HEK293 (cell line): ENCODE measurements around the gene ADAMTS2.

ENCODE experiments used
- CTCF ChIA-PET: fragments of 350-600 bp; formaldehyde crosslinking; extraction: SDS; loops from one replicate; lab custom pipeline; 2021; ENCODE audit warnings: antibody characterized with exemption; lab: Yijun Ruan, JAX
- POLR2A ChIA-PET: fragments of 300-600 bp; formaldehyde crosslinking; extraction: SDS; loops from one replicate; lab custom pipeline; 2020; ENCODE audit warnings: antibody characterized with exemption, inconsistent platforms; lab: Yijun Ruan, JAX
- H3K27ac ChIP-seq: fragments of 200-500 bp; sonication (Bioruptor generic); 2 replicates; pipeline ENCODE4 v1.5.1; 2014; ENCODE audit warnings: low read depth, low read length, control low read depth, inconsistent platforms; ENCODE audit errors: extremely low read depth
- H3K36me3 ChIP-seq, 2 experiments: fragments of 200-500 bp in 1 of 2; sonication (Bioruptor generic) in 1 of 2; 1 replicate in 1 of 2; 2 replicates in 1 of 2; pipeline ENCODE4 v1.5.1; 2014 to 2017; ENCODE audit warnings: inconsistent platforms in 2 of 2, low read length in 2 of 2; ENCODE audit not compliant: control insufficient read depth in 2 of 2, insufficient read depth in 1 of 2
- H3K4me1 ChIP-seq: fragments of 200-500 bp; sonication (Bioruptor generic); 2 replicates; pipeline ENCODE4 v1.5.1; 2014; ENCODE audit warnings: mild to moderate bottlenecking, low read length, inconsistent platforms; ENCODE audit not compliant: control insufficient read depth, insufficient read depth
- H3K4me3 ChIP-seq: 2 replicates; pipeline ENCODE4 v1.5.1; 2011; ENCODE audit warnings: low read depth, mild to moderate bottlenecking, control low read depth, low read length, moderate library complexity
- H3K9me3 ChIP-seq: fragments of 200-500 bp; sonication (Bioruptor generic); 2 replicates; pipeline ENCODE4 v1.5.1; 2014; ENCODE audit warnings: low read depth, low read length, inconsistent platforms; ENCODE audit not compliant: control insufficient read depth, insufficient read depth
- GLIS1 ChIP-seq: fragments of 450-650 bp; formaldehyde crosslinking; IDR thresholded peaks from 2 replicates; pipeline ENCODE4 v1.5.1; 2016; ENCODE audit warnings: missing biosample characterization, missing genetic modification characterization
- KLF1 ChIP-seq: fragments of 450-650 bp; formaldehyde crosslinking; IDR thresholded peaks from 2 replicates; pipeline ENCODE4 v1.5.1; 2016; ENCODE audit warnings: missing biosample characterization, missing genetic modification characterization
- RBAK ChIP-seq: fragments of 450-650 bp; formaldehyde crosslinking; IDR thresholded peaks from 2 replicates; pipeline ENCODE4 v1.5.1; 2016; ENCODE audit warnings: missing biosample characterization, missing genetic modification characterization
- SCRT1 ChIP-seq: fragments of 450-650 bp; formaldehyde crosslinking; IDR thresholded peaks from 2 replicates; pipeline ENCODE4 v1.5.1; 2016; ENCODE audit warnings: missing biosample characterization, missing genetic modification characterization, borderline replicate concordance
- YY1 ChIP-seq: fragments of 450-650 bp; formaldehyde crosslinking; IDR thresholded peaks from 2 replicates; pipeline ENCODE4 v1.5.1; 2018; ENCODE audit warnings: missing biosample characterization, missing genetic modification characterization
- ZBTB1 ChIP-seq: fragments of 450-650 bp; formaldehyde crosslinking; IDR thresholded peaks from 2 replicates; pipeline ENCODE4 v1.5.1; 2016; ENCODE audit warnings: missing biosample characterization, missing genetic modification characterization
- ZBTB20 ChIP-seq: fragments of 450-650 bp; formaldehyde crosslinking; IDR thresholded peaks from 2 replicates; pipeline ENCODE4 v1.5.1; 2016; ENCODE audit warnings: missing biosample characterization, missing genetic modification characterization
- ZFHX2 ChIP-seq: fragments of 450-650 bp; formaldehyde crosslinking; conservative IDR thresholded peaks from 2 replicates; pipeline ENCODE4 v1.5.1; 2016; ENCODE audit warnings: missing biosample characterization, missing genetic modification characterization
- ZFP37 ChIP-seq: fragments of 450-650 bp; formaldehyde crosslinking; IDR thresholded peaks from 2 replicates; pipeline ENCODE4 v1.5.1; 2016; ENCODE audit warnings: missing biosample characterization, missing genetic modification characterization
- ZFP41 ChIP-seq: fragments of 450-650 bp; formaldehyde crosslinking; IDR thresholded peaks from 2 replicates; pipeline ENCODE4 v1.5.1; 2016; ENCODE audit warnings: missing biosample characterization, missing genetic modification characterization, borderline replicate concordance
- ZNF157 ChIP-seq: fragments of 450-650 bp; formaldehyde crosslinking; IDR thresholded peaks from 2 replicates; pipeline ENCODE4 v1.5.1; 2016; ENCODE audit warnings: missing biosample characterization, missing genetic modification characterization
- ZNF169 ChIP-seq: fragments of 450-650 bp; formaldehyde crosslinking; IDR thresholded peaks from 2 replicates; pipeline ENCODE4 v1.5.1; 2016; ENCODE audit warnings: missing biosample characterization, missing genetic modification characterization
- ZNF19 ChIP-seq: fragments of 450-650 bp; formaldehyde crosslinking; IDR thresholded peaks from 2 replicates; pipeline ENCODE4; 2016; ENCODE audit warnings: missing biosample characterization, missing genetic modification characterization, low read depth
- ZNF239 ChIP-seq: fragments of 450-650 bp; formaldehyde crosslinking; IDR thresholded peaks from 2 replicates; pipeline ENCODE4 v1.5.1; 2016; ENCODE audit warnings: missing biosample characterization, missing genetic modification characterization
- ZNF274 ChIP-seq, 2 experiments: fragments of 200-500 bp in 1 of 2; fragments of 450-650 bp in 1 of 2; sonication (Bioruptor generic) in 1 of 2; formaldehyde crosslinking in 1 of 2; IDR thresholded peaks; 2 replicates each; pipeline versions ENCODE4 v1.5.1 to v1.6.1; 2014 to 2016; ENCODE audit warnings: borderline replicate concordance in 1 of 2, inconsistent platforms in 1 of 2, low read length in 1 of 2, missing biosample characterization in 1 of 2, missing genetic modification characterization in 1 of 2
- ZNF292 ChIP-seq: fragments of 450-650 bp; formaldehyde crosslinking; IDR thresholded peaks from 2 replicates; pipeline ENCODE4 v1.5.1; 2016; ENCODE audit warnings: low read depth, missing biosample characterization, missing genetic modification characterization, borderline replicate concordance
- ZNF354C ChIP-seq: fragments of 450-650 bp; formaldehyde crosslinking; IDR thresholded peaks from 2 replicates; pipeline ENCODE4 v1.5.1; 2016; ENCODE audit warnings: missing biosample characterization, missing genetic modification characterization, low read depth, borderline replicate concordance
- ZNF423 ChIP-seq: fragments of 450-650 bp; formaldehyde crosslinking; IDR thresholded peaks from 2 replicates; pipeline ENCODE4 v1.5.1; 2016; ENCODE audit warnings: missing biosample characterization, missing genetic modification characterization
- ZNF514 ChIP-seq: fragments of 450-650 bp; formaldehyde crosslinking; IDR thresholded peaks from 2 replicates; pipeline ENCODE4 v1.5.1; 2016; ENCODE audit warnings: missing biosample characterization, missing genetic modification characterization
- ZNF521 ChIP-seq: fragments of 450-650 bp; formaldehyde crosslinking; IDR thresholded peaks from 2 replicates; pipeline ENCODE4 v1.5.1; 2017; ENCODE audit warnings: missing biosample characterization, mild to moderate bottlenecking, missing genetic modification characterization
- ZNF561 ChIP-seq: fragments of 450-650 bp; IDR thresholded peaks from 2 replicates; pipeline ENCODE4 v1.5.1; 2018; ENCODE audit warnings: missing biosample characterization, missing genetic modification characterization, borderline replicate concordance
- ZNF664 ChIP-seq: fragments of 450-650 bp; formaldehyde crosslinking; IDR thresholded peaks from 2 replicates; pipeline ENCODE4 v1.5.1; 2016; ENCODE audit warnings: missing biosample characterization, missing genetic modification characterization
- ZNF76 ChIP-seq: fragments of 450-650 bp; formaldehyde crosslinking; IDR thresholded peaks from 2 replicates; pipeline ENCODE4; 2016; ENCODE audit warnings: low read depth, missing biosample characterization, missing genetic modification characterization, borderline replicate concordance
- TF ChIP-seq, protein P1 (sequence below): fragments of 450-650 bp; formaldehyde crosslinking; optimal IDR thresholded peaks from 2 replicates; pipeline ENCODE3; 2016; ENCODE audit warnings: missing biosample characterization, mild to moderate bottlenecking, missing genetic modification characterization
- TF ChIP-seq, protein P2 (sequence below): fragments of 450-650 bp; formaldehyde crosslinking; IDR thresholded peaks from 2 replicates; pipeline ENCODE4 v1.5.0; 2017; ENCODE audit warnings: missing biosample characterization, missing genetic modification characterization, borderline replicate concordance
- TF ChIP-seq, protein P3 (sequence below): fragments of 450-650 bp; formaldehyde crosslinking; IDR thresholded peaks from 2 replicates; pipeline ENCODE4 v1.5.1; 2016; ENCODE audit warnings: missing biosample characterization, missing genetic modification characterization

The ADAMTS2 gene

DNA sequence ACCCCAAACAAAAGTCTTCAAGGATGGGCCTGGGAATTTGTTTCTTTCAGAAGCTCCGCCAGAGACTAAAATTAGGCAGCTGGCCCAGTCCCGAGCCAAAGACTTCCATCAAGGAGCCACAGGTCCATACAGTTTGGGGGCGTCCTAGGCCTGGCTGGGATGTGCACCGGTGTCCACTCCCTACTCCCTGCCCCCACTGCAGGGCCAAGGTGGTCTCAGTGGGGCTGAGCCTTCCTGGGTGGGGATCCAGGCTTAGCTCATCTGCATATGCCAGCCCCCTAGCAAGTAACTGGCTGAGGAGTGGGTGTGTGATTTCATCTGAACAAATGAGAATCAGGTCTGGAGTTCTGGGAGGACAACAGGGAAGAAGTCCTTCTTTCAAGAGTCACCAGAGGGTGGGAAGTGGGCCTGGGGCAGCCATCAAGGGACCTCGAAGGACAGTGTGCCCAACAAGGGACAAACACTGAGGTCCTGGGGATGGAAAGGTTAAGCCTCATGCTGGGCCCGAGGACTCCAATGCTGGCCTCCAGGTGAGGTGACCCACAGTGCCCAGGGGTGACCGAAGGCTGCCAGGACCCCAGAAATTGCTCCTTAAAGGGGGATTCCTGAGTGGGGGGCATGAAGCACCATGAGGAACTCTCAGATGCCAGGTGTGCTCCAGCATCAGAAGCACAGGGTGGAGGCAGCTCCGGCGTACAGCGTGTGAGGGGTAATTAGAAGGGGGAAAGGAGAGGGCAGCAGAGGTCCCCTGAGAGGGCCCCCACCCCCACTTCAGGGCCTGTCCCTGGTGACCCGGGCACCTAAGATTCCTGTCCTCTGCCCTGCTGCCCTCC, 193.8 kb downstream of the ADAMTS2 start (continued):
- TF ChIP-seq ZNF169 (tag by site-specific recombination) = no peak
- no peak for TF ChIP-seq ZNF561
- TF ChIP-seq ZNF514 = no peak
- no peak for TF ChIP-seq ZNF157
- TF ChIP-seq ZNF274 (IDR thresholded peaks at IDR 0.05; ENCODE audit: low read length) = no peak
- no peak for TF ChIP-seq ZNF274 (tag by site-specific recombination; IDR thresholded peaks at IDR 0.05; ENCODE audit: borderline replicate concordance)

DNA sequence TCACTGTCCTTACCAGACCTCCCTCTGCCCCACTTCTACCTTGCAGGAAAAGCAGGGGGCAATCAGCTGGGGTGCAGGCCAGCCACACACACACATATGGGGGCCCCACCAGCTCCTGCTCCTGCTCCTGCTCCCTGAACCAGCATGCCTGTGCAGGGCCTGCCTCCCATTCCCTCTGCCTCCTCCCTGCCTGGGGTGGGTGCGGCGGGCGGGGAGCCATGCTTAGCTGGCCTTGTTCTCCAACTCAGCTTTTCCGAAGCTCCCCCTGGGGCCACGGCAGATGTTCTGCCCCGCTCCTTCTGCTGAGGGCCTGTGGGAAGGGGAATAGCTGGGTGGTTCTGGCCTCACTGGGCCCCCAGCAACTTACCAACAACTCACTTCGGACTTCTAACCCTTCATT, 195.2 kb downstream of the ADAMTS2 start:
- Histone ChIP-seq H3K36me3 (no peaks in the 10 kb centered on the region), H3K4me1 (no peaks in the 10 kb centered on the region), H3K27ac (no peak overlapping the region), H3K4me3 (no peak overlapping the region), H3K9me3 (no peaks in the 10 kb centered on the region)
- TF ChIP-seq YY1 (tag by site-specific recombination) (no peak), ZBTB1 (no peak), ZNF19 (tag by site-specific recombination) (no peak), KLF1 (tag by site-specific recombination) (0 out of 2 replicates have a peak, but pooled peaks have one; percentile 44), ZFP41 (tag by site-specific recombination) (no peak)
- TF ChIP-seq, protein P1, sequence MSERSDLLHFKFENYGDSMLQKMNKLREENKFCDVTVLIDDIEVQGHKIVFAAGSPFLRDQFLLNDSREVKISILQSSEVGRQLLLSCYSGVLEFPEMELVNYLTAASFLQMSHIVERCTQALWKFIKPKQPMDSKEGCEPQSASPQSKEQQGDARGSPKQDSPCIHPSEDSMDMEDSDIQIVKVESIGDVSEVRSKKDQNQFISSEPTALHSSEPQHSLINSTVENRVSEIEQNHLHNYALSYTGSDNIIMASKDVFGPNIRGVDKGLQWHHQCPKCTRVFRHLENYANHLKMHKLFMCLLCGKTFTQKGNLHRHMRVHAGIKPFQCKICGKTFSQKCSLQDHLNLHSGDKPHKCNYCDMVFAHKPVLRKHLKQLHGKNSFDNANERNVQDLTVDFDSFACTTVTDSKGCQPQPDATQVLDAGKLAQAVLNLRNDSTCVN (tag by site-specific recombination) = no peak
- TF ChIP-seq, protein P2, sequence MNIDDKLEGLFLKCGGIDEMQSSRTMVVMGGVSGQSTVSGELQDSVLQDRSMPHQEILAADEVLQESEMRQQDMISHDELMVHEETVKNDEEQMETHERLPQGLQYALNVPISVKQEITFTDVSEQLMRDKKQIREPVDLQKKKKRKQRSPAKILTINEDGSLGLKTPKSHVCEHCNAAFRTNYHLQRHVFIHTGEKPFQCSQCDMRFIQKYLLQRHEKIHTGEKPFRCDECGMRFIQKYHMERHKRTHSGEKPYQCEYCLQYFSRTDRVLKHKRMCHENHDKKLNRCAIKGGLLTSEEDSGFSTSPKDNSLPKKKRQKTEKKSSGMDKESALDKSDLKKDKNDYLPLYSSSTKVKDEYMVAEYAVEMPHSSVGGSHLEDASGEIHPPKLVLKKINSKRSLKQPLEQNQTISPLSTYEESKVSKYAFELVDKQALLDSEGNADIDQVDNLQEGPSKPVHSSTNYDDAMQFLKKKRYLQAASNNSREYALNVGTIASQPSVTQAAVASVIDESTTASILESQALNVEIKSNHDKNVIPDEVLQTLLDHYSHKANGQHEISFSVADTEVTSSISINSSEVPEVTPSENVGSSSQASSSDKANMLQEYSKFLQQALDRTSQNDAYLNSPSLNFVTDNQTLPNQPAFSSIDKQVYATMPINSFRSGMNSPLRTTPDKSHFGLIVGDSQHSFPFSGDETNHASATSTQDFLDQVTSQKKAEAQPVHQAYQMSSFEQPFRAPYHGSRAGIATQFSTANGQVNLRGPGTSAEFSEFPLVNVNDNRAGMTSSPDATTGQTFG = no peak
- ChIA-PET CTCF (no interaction called here), POLR2A (no interaction called here)

DNA sequence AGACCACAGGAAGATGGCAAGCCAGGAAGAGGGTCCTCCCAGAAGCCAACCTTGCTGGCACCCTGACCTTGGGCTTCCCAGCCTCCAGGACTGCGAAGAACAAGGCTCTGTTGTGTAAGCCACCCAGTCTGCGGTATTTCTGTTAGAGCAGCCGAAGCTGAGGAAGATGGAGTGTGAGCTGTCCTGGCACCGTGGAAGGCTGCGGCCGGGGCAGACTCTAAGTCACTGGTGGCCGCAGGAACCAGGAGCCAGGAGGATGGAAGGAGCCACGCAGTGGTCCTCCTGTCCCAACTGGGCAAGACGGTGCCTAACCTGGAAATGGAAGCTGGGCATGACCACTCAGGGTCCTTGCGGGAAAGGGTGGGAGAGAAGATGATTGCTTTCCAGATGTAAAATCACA, 196.0 kb downstream of the ADAMTS2 start:
- CTCF ChIA-PET = no interaction called here

More for the DNA sequence above, 196.0 kb downstream of the ADAMTS2 start:
- no peak for TF ChIP-seq ZNF664 (tag by site-specific recombination)
- no peak for TF ChIP-seq ZFP37
- TF ChIP-seq, protein P3, sequence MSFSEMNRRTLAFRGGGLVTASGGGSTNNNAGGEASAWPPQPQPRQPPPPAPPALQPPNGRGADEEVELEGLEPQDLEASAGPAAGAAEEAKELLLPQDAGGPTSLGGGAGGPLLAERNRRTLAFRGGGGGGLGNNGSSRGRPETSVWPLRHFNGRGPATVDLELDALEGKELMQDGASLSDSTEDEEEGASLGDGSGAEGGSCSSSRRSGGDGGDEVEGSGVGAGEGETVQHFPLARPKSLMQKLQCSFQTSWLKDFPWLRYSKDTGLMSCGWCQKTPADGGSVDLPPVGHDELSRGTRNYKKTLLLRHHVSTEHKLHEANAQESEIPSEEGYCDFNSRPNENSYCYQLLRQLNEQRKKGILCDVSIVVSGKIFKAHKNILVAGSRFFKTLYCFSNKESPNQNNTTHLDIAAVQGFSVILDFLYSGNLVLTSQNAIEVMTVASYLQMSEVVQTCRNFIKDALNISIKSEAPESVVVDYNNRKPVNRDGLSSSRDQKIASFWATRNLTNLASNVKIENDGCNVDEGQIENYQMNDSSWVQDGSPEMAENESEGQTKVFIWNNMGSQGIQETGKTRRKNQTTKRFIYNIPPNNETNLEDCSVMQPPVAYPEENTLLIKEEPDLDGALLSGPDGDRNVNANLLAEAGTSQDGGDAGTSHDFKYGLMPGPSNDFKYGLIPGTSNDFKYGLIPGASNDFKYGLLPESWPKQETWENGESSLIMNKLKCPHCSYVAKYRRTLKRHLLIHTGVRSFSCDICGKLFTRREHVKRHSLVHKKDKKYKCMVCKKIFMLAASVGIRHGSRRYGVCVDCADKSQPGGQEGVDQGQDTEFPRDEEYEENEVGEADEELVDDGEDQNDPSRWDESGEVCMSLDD (tag by site-specific recombination) = no peak
- no peak for TF ChIP-seq ZNF76 (tag by site-specific recombination)
- TF ChIP-seq GLIS1 (tag by site-specific recombination) = no peak
- no peak for TF ChIP-seq RBAK (tag by site-specific recombination)
- TF ChIP-seq ZNF239 (tag by site-specific recombination) = no peak
- no peak for TF ChIP-seq ZNF521 (tag by site-specific recombination)
- no peak for TF ChIP-seq SCRT1 (tag by site-specific recombination)
- no peak for TF ChIP-seq ZBTB20
- no peak for TF ChIP-seq ZFHX2
- TF ChIP-seq ZNF292 = no peak
- TF ChIP-seq ZNF423 (tag by site-specific recombination) = no peak
- no peak for TF ChIP-seq ZNF354C (tag by site-specific recombination)
- Histone ChIP-seq H3K9me3 (no peaks in the 10 kb centered on the region), H3K4me3 (no peak overlapping the region), H3K36me3 (no peaks in the 10 kb centered on the region), H3K27ac (no peak overlapping the region), H3K4me1 (no peaks in the 10 kb centered on the region)
- POLR2A ChIA-PET = no interaction called here
